ENCODE data around the gene TRIM14.

DNA sequence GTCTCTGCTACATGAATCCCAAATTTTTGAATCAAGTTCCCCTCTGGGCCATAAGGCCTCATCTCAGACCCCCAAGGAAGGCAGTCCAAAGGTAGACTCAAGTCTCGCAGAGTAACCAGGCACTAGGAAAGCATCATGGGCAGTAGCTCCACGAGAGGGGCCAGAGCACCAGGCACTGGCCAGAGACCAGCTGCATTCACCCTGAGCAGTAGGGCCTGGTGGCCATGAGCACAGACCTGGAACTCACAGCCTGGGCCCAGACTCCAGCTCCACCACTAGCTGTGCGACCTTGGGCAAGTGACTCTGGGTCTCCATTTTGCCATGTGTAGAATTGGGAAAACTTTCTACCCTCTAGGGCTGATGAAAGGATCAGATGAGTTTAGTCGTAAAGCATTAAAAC, 34.0 kb downstream of the TRIM14 start:
- TF ChIP-seq ELF4 (IDR thresholded peaks at IDR 0.05): no peak
- TF ChIP-seq FOXA1 (IDR thresholded peaks at IDR 0.05): no peak
- no peak for TF ChIP-seq CTBP1 (IDR thresholded peaks at IDR 0.05; ENCODE audit: borderline replicate concordance)
- TF ChIP-seq L3MBTL2 (conservative IDR thresholded peaks at IDR 0.05): no peak
- TF ChIP-seq LEF1 (IDR thresholded peaks at IDR 0.05; ENCODE audit: borderline replicate concordance): no peak
- TF ChIP-seq SP1 (IDR thresholded peaks at IDR 0.05): no peak
- TF ChIP-seq HDGF (IDR thresholded peaks at IDR 0.05; ENCODE audit: borderline replicate concordance): no peak
- no peak for TF ChIP-seq BHLHE40 (IDR thresholded peaks at IDR 0.05; ENCODE audit: borderline replicate concordance)
- no peak for TF ChIP-seq FOXK2 (IDR thresholded peaks at IDR 0.05)
- TF ChIP-seq FOXM1 (IDR thresholded peaks at IDR 0.05; ENCODE audit: borderline replicate concordance): no peak
- TF ChIP-seq NFRKB (IDR thresholded peaks at IDR 0.05): no peak
- TF ChIP-seq ARNT (IDR thresholded peaks at IDR 0.05): no peak
- TF ChIP-seq, protein P1, sequence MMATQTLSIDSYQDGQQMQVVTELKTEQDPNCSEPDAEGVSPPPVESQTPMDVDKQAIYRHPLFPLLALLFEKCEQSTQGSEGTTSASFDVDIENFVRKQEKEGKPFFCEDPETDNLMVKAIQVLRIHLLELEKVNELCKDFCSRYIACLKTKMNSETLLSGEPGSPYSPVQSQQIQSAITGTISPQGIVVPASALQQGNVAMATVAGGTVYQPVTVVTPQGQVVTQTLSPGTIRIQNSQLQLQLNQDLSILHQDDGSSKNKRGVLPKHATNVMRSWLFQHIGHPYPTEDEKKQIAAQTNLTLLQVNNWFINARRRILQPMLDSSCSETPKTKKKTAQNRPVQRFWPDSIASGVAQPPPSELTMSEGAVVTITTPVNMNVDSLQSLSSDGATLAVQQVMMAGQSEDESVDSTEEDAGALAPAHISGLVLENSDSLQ (IDR thresholded peaks at IDR 0.05): no peak

All from HEK293T (cell line).